ENCODE results near the gene CFAP251.

DNA sequence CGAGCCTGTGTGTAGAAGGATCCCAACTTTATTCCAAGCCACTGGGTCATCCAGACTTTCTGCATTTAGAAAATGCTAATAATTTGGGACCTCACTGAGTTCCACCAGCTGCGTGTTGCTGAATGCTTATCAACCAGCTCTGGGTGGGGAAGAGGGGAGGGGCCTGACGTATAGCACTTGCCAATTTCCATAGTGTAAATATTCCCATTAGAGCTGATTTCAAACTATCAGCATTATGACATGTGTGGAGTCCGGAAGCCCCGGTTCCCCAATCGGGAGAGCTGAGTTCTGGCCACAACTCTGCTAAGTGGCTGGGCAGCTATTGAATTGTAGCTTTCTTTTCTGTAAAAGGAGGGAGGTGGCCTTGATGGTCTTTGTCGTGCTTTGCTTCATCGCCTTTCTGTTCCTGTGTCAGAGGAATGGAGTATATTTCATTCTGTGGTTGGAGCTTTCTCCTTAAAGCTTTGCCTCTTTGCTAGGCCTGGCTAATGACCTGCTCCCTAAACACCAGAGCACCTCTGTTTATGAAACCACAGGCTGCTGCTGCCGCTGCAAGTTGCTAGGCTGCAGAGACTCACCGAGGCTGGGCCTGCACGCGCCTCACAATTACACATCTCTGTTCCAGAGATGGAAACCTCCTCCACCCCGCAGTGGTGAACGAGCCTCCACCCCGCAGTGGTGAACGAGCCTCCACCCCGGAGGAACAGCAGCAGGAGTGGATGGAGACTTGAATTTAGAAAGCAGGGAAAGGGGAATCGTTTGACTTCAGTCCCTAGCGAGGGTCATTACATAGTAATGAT, 95.6 kb downstream of the CFAP251 start:
- TF ChIP-seq, protein P1, sequence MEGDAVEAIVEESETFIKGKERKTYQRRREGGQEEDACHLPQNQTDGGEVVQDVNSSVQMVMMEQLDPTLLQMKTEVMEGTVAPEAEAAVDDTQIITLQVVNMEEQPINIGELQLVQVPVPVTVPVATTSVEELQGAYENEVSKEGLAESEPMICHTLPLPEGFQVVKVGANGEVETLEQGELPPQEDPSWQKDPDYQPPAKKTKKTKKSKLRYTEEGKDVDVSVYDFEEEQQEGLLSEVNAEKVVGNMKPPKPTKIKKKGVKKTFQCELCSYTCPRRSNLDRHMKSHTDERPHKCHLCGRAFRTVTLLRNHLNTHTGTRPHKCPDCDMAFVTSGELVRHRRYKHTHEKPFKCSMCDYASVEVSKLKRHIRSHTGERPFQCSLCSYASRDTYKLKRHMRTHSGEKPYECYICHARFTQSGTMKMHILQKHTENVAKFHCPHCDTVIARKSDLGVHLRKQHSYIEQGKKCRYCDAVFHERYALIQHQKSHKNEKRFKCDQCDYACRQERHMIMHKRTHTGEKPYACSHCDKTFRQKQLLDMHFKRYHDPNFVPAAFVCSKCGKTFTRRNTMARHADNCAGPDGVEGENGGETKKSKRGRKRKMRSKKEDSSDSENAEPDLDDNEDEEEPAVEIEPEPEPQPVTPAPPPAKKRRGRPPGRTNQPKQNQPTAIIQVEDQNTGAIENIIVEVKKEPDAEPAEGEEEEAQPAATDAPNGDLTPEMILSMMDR (IDR thresholded peaks at IDR 0.05): no peak
- no peak for TF ChIP-seq EP300 (IDR thresholded peaks at IDR 0.05)
- no peak for TF ChIP-seq POLR2AphosphoS5 (IDR thresholded peaks at IDR 0.05)
- no peak for TF ChIP-seq POLR2A (IDR thresholded peaks at IDR 0.05)

Measured in sigmoid colon (tissue), 4 donors.